ENCODE measurements around the gene STAB2.

STAB2 gene

GRCh38 chr12:103698752-103699560 is 111.9 kb downstream of the STAB2 start:
- FAIRE-seq, result no peak

DNA sequence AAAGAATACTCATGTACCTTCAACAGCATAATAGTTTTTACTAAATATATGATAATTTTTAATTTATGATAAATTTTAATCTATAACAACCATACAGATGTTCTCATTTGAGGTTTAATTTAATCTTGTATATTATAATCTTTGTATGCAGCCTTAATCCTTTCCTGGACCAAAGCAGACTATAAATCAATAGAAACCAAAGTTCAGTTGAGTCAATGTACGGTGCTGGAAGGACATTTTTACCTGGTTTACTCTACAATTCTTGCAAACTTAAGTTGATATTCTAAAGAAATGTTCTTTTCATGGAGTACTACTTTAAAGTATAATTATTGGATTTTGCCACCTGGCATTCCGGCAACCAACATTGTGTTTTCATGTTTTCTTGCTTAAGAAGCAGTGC is 118.0 kb downstream of the STAB2 start:
- no peak for FAIRE-seq

GRCh38 chr12:103705927-103706326 is 118.9 kb downstream of the STAB2 start:
- FAIRE-seq, result no peak

DNA sequence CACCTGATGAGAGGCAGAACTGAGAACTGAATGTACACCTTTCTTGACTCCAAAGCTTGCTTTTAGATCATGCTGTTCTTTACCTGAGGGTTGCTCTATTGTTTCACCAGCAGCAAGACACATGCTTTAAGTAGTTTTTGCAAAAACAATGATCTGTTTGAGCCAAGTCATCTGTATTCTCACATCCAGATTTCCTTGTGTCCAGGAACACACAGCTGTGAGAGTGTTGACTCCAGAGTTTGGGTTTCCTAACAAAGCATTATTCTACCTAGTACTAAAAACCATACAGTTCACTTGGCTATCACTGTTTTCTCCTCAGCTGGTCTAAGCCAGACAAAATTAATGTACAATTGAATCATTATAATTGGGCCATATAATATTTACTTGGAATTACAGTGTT is 120.4 kb downstream of the STAB2 start:
- no peak for FAIRE-seq

DNA sequence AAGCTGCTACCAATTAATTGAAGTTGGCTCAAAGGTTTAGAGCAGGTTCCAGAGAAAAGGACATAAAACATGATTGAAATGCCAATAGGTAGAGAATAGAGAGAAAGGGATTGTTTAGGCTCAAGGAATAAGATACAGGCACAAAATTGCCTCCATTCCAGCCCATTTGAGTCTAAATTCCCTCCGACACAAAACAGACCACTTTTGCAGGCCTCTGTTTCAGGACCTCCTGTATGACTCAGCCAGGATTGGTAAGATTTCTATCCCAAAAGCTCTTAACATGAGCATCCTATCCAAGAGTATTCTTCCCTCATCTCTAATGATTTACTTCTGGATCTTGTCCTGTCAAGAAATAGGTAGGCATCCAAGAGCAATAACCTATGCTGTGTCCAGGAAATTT is 123.5 kb downstream of the STAB2 start:
- FAIRE-seq, result no peak

- no peak for FAIRE-seq
Measured at GRCh38 chr12:103712216-103712615, 125.1 kb downstream of the STAB2 start.

DNA sequence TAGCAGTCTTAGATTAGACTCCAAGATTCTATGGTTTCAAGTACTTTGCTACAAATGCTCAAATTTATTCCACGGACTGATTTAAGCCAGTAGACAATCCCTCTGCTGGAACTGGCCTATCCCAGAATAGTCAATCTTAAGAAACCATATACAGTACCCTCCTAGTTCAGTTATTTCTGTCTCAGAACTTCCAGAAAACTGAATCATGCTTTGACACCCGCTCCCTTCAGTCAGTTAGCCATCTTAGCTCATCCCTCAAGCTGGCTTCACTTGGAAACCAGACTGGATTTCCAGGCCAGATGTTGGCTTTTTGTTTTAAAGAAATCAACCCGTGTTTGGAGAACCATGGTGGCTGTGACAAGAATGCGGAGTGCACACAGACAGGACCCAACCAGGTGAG is 128.4 kb downstream of the STAB2 start:
- FAIRE-seq, result no peak

DNA sequence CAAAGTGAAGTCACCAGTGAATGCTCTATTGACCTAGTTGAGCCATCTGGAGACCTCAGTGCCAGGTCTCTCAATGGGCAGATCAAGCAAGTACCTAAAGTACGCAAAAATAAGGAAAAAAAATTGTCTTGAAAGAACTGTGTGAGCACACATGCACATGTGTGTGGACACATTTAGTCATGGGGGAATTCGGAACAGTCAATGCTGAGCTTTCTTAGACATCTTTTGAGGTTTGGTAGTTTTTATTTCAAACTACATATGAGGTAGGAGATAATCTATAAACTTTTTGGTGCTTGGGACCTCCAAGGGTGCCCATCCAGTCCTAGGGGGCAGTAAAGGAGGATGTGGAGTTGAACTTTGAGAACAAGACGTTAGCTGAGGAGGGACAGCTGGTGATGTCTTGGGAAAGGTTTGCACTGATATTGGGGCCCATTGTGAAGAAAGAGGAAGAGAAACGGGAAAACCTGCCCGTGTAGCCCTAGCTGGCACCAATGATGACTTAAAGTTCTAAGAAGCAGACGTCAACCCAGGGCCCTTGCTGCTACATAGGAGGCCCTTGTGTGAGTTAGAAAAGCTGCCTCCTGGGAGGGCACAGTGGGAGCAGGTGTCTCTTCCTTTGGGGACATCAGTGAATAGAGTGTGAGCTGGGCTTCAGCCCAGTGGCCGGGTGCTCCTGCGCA is 129.6 kb downstream of the STAB2 start:
- no peak for FAIRE-seq

DNA sequence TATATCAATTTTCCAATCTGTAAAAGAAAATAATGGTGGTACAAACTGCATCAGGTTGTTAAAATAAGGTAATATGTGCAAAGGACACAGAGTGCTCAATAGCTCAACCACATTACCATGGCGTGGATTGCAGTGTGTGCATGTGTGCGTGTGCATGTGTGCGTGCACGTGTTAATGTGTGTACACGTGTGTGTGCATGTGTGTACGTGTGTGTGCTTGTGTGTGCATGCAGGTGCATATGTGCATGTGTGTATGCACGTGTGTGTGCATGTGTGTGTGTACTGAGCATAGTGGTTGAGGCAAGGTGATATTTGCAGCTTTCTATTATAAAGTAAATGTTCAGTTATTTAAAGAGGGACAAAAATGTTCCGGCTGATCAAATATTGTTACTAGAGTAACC is 138.3 kb downstream of the STAB2 start:
- FAIRE-seq, result no peak

- FAIRE-seq, result no peak
Measured at GRCh38 chr12:103727638-103728037, 140.6 kb downstream of the STAB2 start.

GRCh38 chr12:103728323-103728722 is 141.2 kb downstream of the STAB2 start:
- FAIRE-seq, result no peak

- no peak for FAIRE-seq
Measured at GRCh38 chr12:103729499-103729898, 142.4 kb downstream of the STAB2 start.

GRCh38 chr12:103731539-103731938 is 144.5 kb downstream of the STAB2 start:
- FAIRE-seq, result no peak

- no peak for FAIRE-seq
Measured at GRCh38 chr12:103734863-103735262, 147.8 kb downstream of the STAB2 start.

DNA sequence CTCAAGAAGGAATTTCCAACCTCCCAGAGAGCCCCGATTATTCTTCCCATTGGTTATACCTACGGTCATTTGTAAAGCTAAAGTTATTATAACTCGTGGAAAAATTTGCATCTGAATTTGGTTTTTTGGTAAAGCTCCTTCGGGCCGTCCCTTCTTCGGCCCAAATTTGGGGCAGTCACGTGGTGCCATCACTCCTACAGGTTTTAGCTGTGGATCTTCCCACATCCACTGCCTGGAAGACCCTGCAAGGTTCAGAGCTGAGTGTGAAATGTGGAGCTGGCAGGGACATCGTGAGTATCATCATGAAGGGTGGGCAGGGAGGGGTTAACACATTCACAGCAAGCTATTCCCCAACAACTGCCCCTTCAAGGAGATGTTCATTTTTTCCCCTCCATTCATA is 148.2 kb downstream of the STAB2 start:
- no peak for FAIRE-seq

DNA sequence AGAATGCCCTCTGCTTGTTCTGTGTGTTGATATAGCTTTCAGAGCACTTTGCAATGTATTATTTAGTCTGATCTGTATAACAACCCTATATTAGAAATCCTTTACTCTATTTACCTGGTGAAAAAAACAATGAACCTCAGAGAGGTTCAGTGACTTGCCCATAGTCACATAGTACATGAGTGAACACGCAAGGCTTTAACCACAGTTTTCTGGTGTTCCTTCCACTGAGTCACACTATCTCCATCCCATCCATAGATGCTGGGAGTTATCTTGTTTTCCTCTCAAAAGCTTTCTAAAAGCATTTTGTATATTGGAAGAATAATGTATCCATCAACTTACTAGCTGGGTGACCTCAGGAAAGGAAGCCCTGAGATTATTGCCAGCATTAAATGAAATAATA is 149.5 kb downstream of the STAB2 start:
- FAIRE-seq, result no peak

GRCh38 chr12:103737881-103738280 is 150.8 kb downstream of the STAB2 start:
- no peak for FAIRE-seq

- FAIRE-seq, result no peak
Measured at GRCh38 chr12:103742349-103742932, 155.4 kb downstream of the STAB2 start.

DNA sequence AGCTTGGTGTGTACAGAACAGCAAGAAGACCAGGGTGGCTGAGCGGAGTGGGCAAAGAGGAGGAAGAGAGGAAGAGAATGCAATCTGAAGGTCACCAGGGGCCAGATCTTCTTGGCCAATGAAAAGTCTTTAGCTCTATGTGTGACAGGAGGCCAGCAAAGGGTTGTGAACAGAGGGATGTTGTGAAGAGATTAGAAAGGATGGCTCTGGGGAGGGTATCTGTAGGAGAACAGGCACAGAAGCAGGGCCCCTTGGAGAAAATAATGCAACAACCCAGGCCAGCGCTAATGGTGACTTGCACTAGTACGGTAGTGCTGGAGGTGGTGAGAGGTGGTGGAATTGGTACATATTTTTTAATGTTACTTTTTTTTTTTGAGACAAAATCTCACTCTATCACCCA is 156.7 kb downstream of the STAB2 start:
- no peak for FAIRE-seq

- FAIRE-seq, result no peak
Measured at GRCh38 chr12:103745962-103746361, 158.9 kb downstream of the STAB2 start.

DNA sequence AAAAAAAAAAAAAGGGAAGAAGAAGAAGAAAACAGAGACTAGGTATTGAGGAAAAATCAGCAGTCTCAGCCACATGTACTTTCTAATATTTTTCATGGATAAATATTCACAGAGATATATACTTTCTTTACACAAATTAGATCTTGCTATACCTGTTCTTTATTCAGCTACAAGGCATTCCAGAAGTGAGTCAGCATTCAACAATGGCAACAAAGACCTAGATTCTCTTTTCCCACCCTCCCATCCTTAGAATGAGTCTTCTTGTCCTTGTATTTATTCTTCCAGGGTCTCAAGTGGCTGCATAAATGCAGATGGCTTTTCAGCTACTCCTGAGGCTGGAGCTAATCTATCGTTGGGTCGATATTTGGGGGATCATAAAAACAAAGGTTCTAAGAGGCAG is 160.9 kb downstream of the STAB2 start:
- FAIRE-seq, result no peak

DNA sequence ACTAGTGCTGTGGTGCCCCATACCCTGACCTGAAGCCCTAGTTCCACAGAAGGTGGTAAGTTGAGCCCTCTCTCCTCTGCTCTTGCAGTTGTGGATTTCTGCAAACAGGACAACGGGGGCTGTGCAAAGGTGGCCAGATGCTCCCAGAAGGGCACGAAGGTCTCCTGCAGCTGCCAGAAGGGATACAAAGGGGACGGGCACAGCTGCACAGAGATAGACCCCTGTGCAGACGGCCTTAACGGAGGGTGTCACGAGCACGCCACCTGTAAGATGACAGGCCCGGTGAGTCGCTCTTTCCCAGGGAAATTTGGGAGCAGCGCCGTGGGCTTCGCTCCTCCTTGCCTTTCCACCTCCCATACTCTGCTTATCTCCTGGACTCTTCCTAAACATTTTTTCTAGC is 161.8 kb downstream of the STAB2 start:
- FAIRE-seq, result no peak

DNA sequence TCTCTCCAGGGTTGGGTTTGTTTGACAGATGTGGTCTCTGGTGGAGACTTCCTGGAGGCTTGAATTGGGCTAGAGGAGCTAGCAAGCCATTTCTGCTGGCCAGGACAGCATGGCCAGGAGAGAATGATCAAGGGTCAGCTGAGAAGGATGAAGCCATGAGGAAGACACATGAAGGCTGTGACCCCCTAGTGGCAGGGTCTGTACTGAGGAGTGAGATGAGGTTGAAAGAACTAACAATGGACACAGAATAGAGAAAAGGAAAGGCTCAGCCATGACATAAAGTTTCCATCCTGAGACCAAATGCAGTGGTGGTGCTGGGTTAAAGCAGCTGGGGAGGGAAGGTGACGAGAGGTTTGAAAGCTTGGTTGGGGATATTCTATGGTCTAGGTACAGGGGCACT is 164.1 kb downstream of the STAB2 start:
- no peak for FAIRE-seq

GRCh38 chr12:103751600-103751999 is 164.5 kb downstream of the STAB2 start:
- no peak for FAIRE-seq

Measured in A204.1 (cell line).